K562 treated with DMSO at 1 percent for 48 hours (cell line): ENCODE results near the gene GJD2. TPM values are rescaled to one million over a fixed set of nuclear protein-coding genes. Genes with fewer than 3 reads are reported as not detected.

ENCODE experiments used
- total RNA-seq: library from RNA; unstranded; fragments of 300-600 nt; gene quantifications from 2 replicates; pipeline ENCODE4 v1.2.3, GENCODE V29; 2022; ENCODE audit warnings: low replicate concordance; ENCODE audit errors: extremely low read depth

Gene GJD2
- total RNA-seq, result not detected in 2 replicates

DNA sequence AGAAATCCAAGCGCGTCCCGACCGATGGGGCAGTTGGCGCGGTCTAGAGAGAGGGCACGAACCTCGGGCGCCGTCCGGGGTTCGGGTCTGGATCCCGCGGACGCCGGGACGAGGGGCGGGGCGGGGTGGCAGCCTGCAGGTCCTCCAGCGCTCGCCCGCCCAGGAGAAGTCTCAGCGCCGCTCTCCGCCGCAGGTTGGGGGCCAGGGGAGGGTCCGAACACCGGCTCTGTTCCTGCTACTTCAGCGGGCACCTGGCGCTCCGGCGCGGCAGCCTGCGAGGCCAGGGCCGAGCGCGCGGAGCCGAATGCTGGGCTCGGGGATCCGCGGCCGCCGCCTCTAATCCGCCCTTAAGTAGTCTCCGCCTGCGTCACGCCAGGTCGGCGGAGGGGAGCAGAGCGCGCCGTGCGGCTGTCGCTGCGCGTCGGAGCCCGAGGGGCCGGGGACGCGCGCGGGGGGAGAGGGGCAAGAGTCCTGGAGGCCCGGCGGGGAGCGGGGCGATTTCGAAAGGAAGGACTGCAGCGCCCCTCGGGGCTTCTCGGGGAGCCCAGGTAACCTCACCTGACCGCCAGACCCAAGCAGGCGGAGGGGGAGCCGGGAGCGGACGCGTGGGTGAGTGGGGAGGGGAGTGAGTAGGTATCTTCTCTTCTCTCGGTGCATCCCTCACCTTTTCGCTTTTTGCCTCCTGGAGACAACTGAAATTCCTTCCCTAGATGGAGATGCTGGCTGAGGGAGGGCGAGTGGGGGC is at the start of gene GJD2:
TSS of gene GJD2 (minus strand) at position 325 of the 745 bp plus-strand sequence. CDS start 510 bp downstream, outside the sequence.

GRCh38 chr15:34795267-34796081 is 40.7 kb upstream of the GJD2 start, which contains the start of gene ACTC1:
Gene ACTC1 (minus strand): TSS chr15:34795549. CDS start chr15:34794808, 741 bp downstream.

Other genes starting within 250 kb of the GJD2 start
- not detected in 2 replicates for gene GOLGA8B, start 171.3 kb downstream of the GJD2 start, total RNA-seq
- gene ACTC1, start 40.6 kb upstream of the GJD2 start, total RNA-seq, result not detected in 2 replicates
- gene AQR, start 214.7 kb upstream of the GJD2 start, total RNA-seq, result not detected in 2 replicates
- gene ZNF770, start 233.3 kb upstream of the GJD2 start, total RNA-seq, result not detected in 2 replicates